Keratinocyte (primary cell): ENCODE measurements around the gene ITCH.

Experiments used
- CTCF ChIP-seq, 3 experiments: IDR thresholded peaks in 1 of 3; conservative IDR thresholded peaks in 1 of 3; optimal IDR thresholded peaks in 1 of 3; 2 replicates in 2 of 3; 3 replicates in 1 of 3; pipeline versions ENCODE3 to v1.5.1; 2011; ENCODE audit warnings: low read length in 3 of 3, mild to moderate bottlenecking in 3 of 3, moderate library complexity in 2 of 3, control low read depth in 1 of 3, inconsistent platforms in 1 of 3; ENCODE audit not compliant: insufficient read depth in 2 of 3; ENCODE audit errors: extremely low read depth in 1 of 3
- EZH2 ChIP-seq: IDR thresholded peaks from one replicate; pipeline ENCODE4 v1.6.1; 2012; ENCODE audit warnings: inconsistent platforms, mild to moderate bottlenecking, low read length, moderate library complexity

DNA sequence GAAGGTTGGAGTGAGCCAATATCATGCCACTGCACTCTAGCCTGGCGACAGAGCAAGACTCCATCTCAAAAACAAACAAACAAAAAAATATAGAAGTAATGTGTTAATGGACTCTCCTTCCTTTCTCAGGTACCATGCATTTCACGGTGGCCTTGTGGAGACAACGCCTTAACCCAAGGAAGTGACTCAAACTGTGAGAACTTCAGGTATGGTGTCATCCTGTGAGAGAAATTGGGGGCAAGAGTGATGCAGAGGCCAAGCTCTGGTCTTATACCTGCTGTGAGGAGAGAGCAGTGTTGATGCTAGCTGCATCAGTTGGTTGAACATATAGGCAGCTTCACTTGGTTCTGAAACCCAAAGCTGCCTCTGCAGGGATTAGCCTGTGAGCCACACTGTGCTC is 6.2 kb downstream of the ITCH start:
- TF ChIP-seq CTCF (optimal IDR thresholded peaks at IDR 0.05 in 1 of 3, IDR thresholded peaks at IDR 0.05 in 1 of 3, conservative IDR thresholded peaks at IDR 0.05 in 1 of 3; ENCODE audit: extremely low read depth in 1 of 3, insufficient read depth in 2 of 3, low read length in 3 of 3) (no peak), EZH2 (no peak)
